Astrocyte of the cerebellum (primary cell): Measurements from ENCODE around the gene NTHL1.
"Not testable (repeated sequence)": the region's sequence is repeated elsewhere in the genome, so short reads cannot be mapped to it uniquely, and the experiment has no call there.

Experiments
- DNase-seq: peaks from one replicate; pipeline ENCODE4 v3.0.0-alpha.2; 2011; ENCODE audit warnings: low read depth
- H3K4me3 ChIP-seq: 2 replicates; pipeline ENCODE4 v1.5.1; 2011; ENCODE audit warnings: mild to moderate bottlenecking, low read depth, low read length, moderate library complexity
- in situ Hi-C: cut with HindIII; loops from 2 replicates; pipeline ENCODE4 v1.10.0; 2017; ENCODE audit warnings: low sequenced_read_pairs
- TF ChIP-seq, protein P1 (sequence below): IDR thresholded peaks from 2 replicates; pipeline ENCODE4 v1.5.1; 2012; ENCODE audit warnings: low read length, low read depth, moderate library complexity, mild to moderate bottlenecking; ENCODE audit errors: missing control alignments

The NTHL1 gene

DNA sequence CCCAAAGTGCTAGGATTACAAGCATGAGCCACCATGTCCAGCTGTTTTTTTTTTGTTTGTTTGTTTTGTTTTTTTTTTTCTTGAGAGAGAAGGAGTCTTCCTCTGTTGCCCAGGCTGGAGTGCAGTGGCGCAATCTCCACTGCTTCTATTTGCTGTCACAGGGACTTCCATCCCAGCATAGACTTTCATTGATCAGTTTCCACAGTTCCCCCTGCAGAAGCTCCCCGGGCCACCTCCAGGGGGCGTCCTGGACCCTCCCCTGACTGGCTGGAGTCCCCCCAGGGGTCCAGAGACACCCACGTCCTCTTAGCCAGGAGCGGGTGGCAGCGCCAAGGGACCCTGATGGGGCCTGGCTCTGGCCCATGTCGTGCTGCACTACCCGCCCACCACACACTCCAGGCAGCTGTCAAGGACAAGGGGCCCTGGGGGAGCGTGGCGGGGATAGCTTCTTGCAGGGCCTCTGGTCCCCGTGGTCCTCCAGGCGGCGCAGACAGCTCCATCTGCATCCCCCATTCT, 31.2 kb downstream of the NTHL1 start:
- in situ Hi-C loops = no loop called here
- no peak for DNase-seq
- H3K4me3 ChIP-seq = no peak overlapping the region
- TF ChIP-seq, protein P1, sequence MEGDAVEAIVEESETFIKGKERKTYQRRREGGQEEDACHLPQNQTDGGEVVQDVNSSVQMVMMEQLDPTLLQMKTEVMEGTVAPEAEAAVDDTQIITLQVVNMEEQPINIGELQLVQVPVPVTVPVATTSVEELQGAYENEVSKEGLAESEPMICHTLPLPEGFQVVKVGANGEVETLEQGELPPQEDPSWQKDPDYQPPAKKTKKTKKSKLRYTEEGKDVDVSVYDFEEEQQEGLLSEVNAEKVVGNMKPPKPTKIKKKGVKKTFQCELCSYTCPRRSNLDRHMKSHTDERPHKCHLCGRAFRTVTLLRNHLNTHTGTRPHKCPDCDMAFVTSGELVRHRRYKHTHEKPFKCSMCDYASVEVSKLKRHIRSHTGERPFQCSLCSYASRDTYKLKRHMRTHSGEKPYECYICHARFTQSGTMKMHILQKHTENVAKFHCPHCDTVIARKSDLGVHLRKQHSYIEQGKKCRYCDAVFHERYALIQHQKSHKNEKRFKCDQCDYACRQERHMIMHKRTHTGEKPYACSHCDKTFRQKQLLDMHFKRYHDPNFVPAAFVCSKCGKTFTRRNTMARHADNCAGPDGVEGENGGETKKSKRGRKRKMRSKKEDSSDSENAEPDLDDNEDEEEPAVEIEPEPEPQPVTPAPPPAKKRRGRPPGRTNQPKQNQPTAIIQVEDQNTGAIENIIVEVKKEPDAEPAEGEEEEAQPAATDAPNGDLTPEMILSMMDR = peak; percentile 58

DNA sequence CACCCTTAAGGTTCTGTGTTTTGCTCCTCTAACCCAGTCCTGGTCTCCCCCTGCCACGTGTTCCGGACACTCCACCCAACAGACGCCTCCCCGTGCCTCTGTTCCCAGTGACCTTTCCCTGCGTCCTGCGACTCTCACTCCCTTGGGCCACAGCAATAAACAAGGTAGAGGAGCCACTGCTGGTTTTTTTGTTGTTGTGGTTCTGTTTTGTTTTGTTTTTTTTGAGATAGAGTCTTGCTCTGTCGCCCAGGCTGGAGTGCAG, 31.8 kb downstream of the NTHL1 start:
- TF ChIP-seq, protein P1 = no peak
- H3K4me3 ChIP-seq = no peak overlapping the region
- in situ Hi-C loops = no loop called here
- DNase-seq = no peak

DNA sequence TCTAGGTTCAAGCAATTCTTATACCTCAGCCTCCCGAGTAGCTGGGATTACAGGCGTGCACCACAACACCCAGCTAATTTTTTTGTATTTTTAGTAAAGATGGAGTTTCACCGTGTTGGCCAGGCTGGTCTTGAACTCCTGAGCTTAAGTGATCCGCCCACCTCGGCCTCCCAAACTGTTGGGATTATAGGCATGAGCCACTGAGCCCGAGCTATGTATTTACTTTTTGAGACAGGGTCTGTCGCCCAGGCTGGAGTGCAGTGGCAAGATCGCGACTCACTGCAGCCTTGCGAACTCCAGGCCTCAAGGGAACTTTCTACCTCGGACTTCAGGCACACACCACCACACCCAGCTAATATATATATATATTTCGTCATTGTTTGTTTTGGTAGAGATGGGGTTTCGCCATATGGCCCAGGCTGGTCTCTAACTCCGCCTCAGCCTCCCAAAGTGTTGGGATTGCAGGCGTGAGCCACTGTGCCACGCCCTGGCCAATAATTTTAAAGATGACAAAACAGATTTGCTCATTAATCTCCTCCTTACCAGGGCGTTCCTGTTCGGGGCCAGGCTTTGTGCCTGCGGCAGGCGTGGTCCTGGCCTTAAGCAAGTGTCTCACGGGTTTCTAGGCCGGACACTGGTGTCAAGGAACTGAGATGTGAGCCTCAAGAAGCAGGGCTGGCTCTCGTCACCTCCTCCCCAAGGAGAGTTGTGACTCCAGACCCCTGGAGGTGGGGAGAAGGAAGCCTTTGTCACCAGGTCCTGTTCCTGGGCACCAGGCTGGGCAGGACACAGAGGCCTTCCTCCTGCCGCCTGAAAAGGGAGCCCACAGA, 32.3 kb downstream of the NTHL1 start:
- in situ Hi-C loops = no loop called here
- no peak for DNase-seq
- TF ChIP-seq, protein P1 = no peak
- no peak overlapping the region for H3K4me3 ChIP-seq

- H3K4me3 ChIP-seq = no peak overlapping the region
- DNase-seq = no peak
- TF ChIP-seq, protein P1 = no peak
- in situ Hi-C loops = no loop called here
These were observed 34.1 kb downstream of the NTHL1 start for GRCh38 chr16:2013527-2013926.

DNA sequence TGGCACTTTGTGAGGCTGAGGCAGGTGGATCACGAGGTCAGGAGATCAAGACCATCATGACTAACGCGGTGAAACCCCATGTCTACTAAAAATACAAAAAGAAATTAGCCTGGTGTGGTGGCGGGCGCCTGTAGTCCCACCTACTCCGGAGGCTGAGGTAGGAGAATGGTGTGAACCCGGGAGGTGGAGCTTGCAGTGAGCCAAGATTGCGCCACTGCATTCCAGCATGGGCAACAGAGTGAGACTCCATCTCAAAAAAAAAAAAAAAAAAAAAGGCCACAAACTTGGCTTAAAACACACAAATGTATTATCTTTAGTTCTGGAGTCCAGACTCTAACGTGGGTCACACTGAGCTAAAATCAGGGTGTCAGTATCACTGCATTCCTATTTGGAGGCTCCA, 35.9 kb downstream of the NTHL1 start:
- H3K4me3 ChIP-seq, DNase-seq, in situ Hi-C loops: not testable (repeated sequence)

GRCh38 chr16:2009791-2010510, 37.7 kb downstream of the NTHL1 start, which contains the start of gene ZNF598:
Gene ZNF598 (minus strand): TSS chr16:2009821.
- TF ChIP-seq, protein P1 = no peak
- H3K4me3 ChIP-seq = peak within 1 kb of the TSS; percentile 67
- in situ Hi-C loops = no loop called here
- peak; percentile 33 for DNase-seq
